Activated B cell treated with CpG ODN at 0.5 μM for 24 hours (primary cell): ENCODE measurements around the gene R3HDM2. TPM values are rescaled to one million over a fixed set of nuclear protein-coding genes. Genes with fewer than 3 reads are reported as not detected.

ENCODE experiments used
- ATAC-seq: fragments of 200-7000 bp; cut with Tn5 transposase; one replicate; pipeline ENCODE4 v1.10.0; 2021; ENCODE audit warnings: low read depth, mild to moderate bottlenecking, moderate library complexity
- CTCF ChIA-PET: fragments of 350-600 bp; sonication (Branson Sonifier 250); formaldehyde crosslinking; loops from one replicate; lab custom pipeline; 2021; ENCODE audit warnings: antibody characterized with exemption; lab: Charles Lee
- POLR2A ChIA-PET: fragments of 350-600 bp; sonication (Branson Sonifier 250); formaldehyde crosslinking; loops from one replicate; lab custom pipeline; 2021; ENCODE audit warnings: antibody characterized with exemption; lab: Charles Lee
- DNase-seq: peaks from one replicate; pipeline ENCODE4 v3.0.0; 2022
- H3K27ac Mint-ChIP-seq: one replicate; pipeline ENCODE4 v1.8.0; 2020; ENCODE audit warnings: mixed read lengths
- H3K27me3 Mint-ChIP-seq: one replicate; pipeline ENCODE4 v1.8.0; 2021; ENCODE audit warnings: mixed read lengths
- H3K36me3 Mint-ChIP-seq: one replicate; pipeline ENCODE4 v1.8.0; 2021; ENCODE audit warnings: low read depth, mixed read lengths
- H3K4me1 Mint-ChIP-seq: one replicate; pipeline ENCODE4 v1.8.0; 2021; ENCODE audit warnings: mixed read lengths
- H3K4me3 Mint-ChIP-seq: one replicate; pipeline ENCODE4 v1.8.0; 2020; ENCODE audit warnings: mild to moderate bottlenecking, mixed read lengths
- H3K9me3 Mint-ChIP-seq: one replicate; pipeline ENCODE4 v1.8.0; 2020; ENCODE audit warnings: mixed read lengths
- CTCF ChIP-seq: fragments of 200-600 bp; IDR thresholded peaks from one replicate; pipeline ENCODE4 v1.8.0; 2022; ENCODE audit warnings: antibody characterized with exemption, mild to moderate bottlenecking
- intact Hi-C: fragments of 100-400 bp; cut with micrococcal nuclease; formaldehyde crosslinking; loops from one replicate; pipeline ENCODE4 v1.15.1; 2024
- total RNA-seq: library from RNA; stranded (reverse); gene quantifications from 2 replicates; pipeline ENCODE4 v1.2.3, GENCODE V29; 2022

The R3HDM2 gene
- total RNA-seq, 1 donor from 2014 or later, result 75.6 TPM

- ChIA-PET POLR2A (interaction anchor here (0.9 to 10.6 kb wide), 3 partner anchors 9 to 499 kb away, joined by 3 to 268 read pairs (median 3); partner anchors contain the start of gene NACA), CTCF (interaction anchor here (0.8 to 7.2 kb wide), 3 partner anchors 10 to 113 kb away, joined by 3 to 113 read pairs (median 14); partner anchors contain the start of gene STAT6)
- intact Hi-C loops, result loop anchor here (10.0 kb wide), 1 partner anchor 400 kb away; no protein-coding TSS in a partner anchor
- no peak overlapping the region for H3K27ac Mint-ChIP-seq
- H3K4me3 Mint-ChIP-seq, result no peak overlapping the region
- H3K4me1 Mint-ChIP-seq, result peaks cover 71% of the 10 kb centered on the region
- DNase-seq (no peak), ATAC-seq (no peak)
- no peaks in the 10 kb centered on the region for H3K9me3 Mint-ChIP-seq
- no peak for TF ChIP-seq CTCF
- peaks cover 2% of the 10 kb centered on the region for H3K36me3 Mint-ChIP-seq
- H3K27me3 Mint-ChIP-seq, result peaks cover 38% of the 10 kb centered on the region
Observed at GRCh38 chr12:57224278-57224972, 206.4 kb downstream of the R3HDM2 start.

GRCh38 chr12:57223191-57224165 is 207.4 kb downstream of the R3HDM2 start:
- intact Hi-C loops, result loop anchor here (10.0 kb wide), 1 partner anchor 401 kb away; no protein-coding TSS in a partner anchor
- Mint-ChIP-seq H3K4me1 (peaks cover 69% of the 10 kb centered on the region), H3K27me3 (peaks cover 46% of the 10 kb centered on the region), H3K4me3 (no peak overlapping the region), H3K9me3 (no peaks in the 10 kb centered on the region), H3K36me3 (no peaks in the 10 kb centered on the region), H3K27ac (peak overlapping the region; percentile 54)
- CTCF ChIA-PET, result interaction anchor here (1.0 to 7.2 kb wide), 3 partner anchors 9 to 16 kb away, joined by 3 to 113 read pairs (median 14); a partner anchor contains a TSS
- DNase-seq (no peak), ATAC-seq (peak; percentile 10)
- no peak for TF ChIP-seq CTCF
- POLR2A ChIA-PET, result interaction anchor here (10.6 kb wide), 1 partner anchor 16 kb away, joined by 268 read pairs; a partner anchor contains a TSS

GRCh38 chr12:57222286-57223190 is 208.3 kb downstream of the R3HDM2 start:
- Mint-ChIP-seq H3K4me1 (peaks cover 74% of the 10 kb centered on the region), H3K36me3 (no peaks in the 10 kb centered on the region), H3K27ac (no peak overlapping the region), H3K9me3 (no peaks in the 10 kb centered on the region), H3K27me3 (peaks cover 47% of the 10 kb centered on the region), H3K4me3 (no peak overlapping the region)
- POLR2A ChIA-PET, result interaction anchor here (1.1 to 10.6 kb wide), 2 partner anchors 7 to 17 kb away, joined by 4 to 268 read pairs; partner anchors contain the start of gene SHMT2
- intact Hi-C loops, result loop anchor here (10.0 kb wide), 1 partner anchor 402 kb away; no protein-coding TSS in a partner anchor
- DNase-seq (no peak), ATAC-seq (no peak)
- CTCF ChIA-PET, result interaction anchor here (1.0 to 7.2 kb wide), 4 partner anchors 7 to 17 kb away, joined by 3 to 113 read pairs (median 8); partner anchors contain the start of gene SHMT2
- no peak for TF ChIP-seq CTCF

GRCh38 chr12:57221169-57221917 is 209.5 kb downstream of the R3HDM2 start:
- Mint-ChIP-seq H3K36me3 (no peaks in the 10 kb centered on the region), H3K4me1 (peaks cover 69% of the 10 kb centered on the region), H3K27ac (no peak overlapping the region), H3K27me3 (peaks cover 51% of the 10 kb centered on the region), H3K9me3 (no peaks in the 10 kb centered on the region), H3K4me3 (no peak overlapping the region)
- no peak for TF ChIP-seq CTCF
- CTCF ChIA-PET, result interaction anchor here (0.9 to 7.2 kb wide), 3 partner anchors 8 to 18 kb away, joined by 3 to 113 read pairs (median 3); partner anchors contain the start of gene SHMT2
- POLR2A ChIA-PET, result interaction anchor here (1.1 to 10.6 kb wide), 2 partner anchors 8 to 18 kb away, joined by 4 to 268 read pairs; partner anchors contain the start of gene SHMT2
- DNase-seq, result no peak
- intact Hi-C loops, result loop anchor here (10.0 kb wide), 1 partner anchor 403 kb away; no protein-coding TSS in a partner anchor
- ATAC-seq, result no peak
